ENCODE data around the gene MLH1.
"Not testable (repeated sequence)": the region's sequence is repeated elsewhere in the genome, so short reads cannot be mapped to it uniquely, and the experiment has no call there.

The MLH1 gene

DNA sequence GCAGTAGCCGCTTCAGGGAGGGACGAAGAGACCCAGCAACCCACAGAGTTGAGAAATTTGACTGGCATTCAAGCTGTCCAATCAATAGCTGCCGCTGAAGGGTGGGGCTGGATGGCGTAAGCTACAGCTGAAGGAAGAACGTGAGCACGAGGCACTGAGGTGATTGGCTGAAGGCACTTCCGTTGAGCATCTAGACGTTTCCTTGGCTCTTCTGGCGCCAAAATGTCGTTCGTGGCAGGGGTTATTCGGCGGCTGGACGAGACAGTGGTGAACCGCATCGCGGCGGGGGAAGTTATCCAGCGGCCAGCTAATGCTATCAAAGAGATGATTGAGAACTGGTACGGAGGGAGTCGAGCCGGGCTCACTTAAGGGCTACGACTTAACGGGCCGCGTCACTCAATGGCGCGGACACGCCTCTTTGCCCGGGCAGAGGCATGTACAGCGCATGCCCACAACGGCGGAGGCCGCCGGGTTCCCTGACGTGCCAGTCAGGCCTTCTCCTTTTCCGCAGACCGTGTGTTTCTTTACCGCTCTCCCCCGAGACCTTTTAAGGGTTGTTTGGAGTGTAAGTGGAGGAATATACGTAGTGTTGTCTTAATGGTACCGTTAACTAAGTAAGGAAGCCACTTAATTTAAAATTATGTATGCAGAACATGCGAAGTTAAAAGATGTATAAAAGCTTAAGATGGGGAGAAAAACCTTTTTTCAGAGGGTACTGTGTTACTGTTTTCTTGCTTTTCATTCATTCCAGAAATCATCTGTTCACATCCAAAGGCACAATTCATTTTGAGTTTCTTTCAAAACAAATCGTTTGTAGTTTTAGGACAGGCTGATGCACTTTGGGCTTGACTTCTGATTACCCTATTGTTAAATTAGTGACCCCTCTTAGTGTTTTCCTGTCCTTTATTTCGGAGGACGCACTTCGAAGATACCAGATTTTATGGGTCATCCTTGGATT is at the start of gene MLH1:
MLH1 (plus strand) TSS at position 193 of the 958 bp plus-strand sequence; CDS start at position 223, 30 bp downstream.
- DNase-seq: peak; percentile 91 to 100

- DNase-seq: no peak
Observed at GRCh38 chr3:36943601-36944000, 49.7 kb upstream of the MLH1 start.

DNA sequence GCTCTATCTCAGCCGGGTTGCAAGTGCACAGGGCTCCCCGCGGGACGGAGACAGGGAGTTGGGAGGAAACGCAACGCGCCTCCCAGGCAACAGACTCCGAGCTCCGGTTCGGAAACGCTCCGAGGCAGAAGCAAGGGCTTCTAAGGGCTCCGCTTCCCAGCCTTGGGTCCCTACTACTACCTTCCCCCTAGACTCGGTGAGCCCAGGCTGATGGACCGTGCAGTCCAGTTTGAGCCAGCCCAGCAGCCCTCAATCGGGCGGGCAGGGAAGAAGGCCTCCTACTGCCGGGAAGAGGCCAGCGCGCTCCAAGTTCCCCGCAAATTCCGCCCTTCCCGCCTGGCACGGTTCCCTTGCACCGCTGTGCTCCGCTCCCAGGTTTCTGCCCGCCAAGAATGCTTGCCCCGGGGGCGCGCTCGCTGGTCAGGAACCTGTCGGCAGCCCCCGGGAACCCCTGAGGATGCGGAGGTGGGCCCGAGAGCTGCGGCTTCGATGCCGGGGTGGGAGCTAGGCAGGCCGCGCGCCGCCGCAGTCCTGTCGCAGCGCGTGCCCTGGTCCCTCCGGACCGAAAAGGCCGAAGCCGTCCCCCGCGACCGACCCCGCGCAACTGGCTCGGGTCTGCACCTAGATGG is 49.2 kb upstream of the MLH1 start:
- peak; percentile 5 to 39 for DNase-seq

GRCh38 chr3:36944641-36945270 is 48.6 kb upstream of the MLH1 start, which contains the start of gene TRANK1:
Gene TRANK1 (minus strand): TSS chr3:36945054. CDS start chr3:36944809, 245 bp downstream.
- DNase-seq: peak; percentile 70 to 87

DNA sequence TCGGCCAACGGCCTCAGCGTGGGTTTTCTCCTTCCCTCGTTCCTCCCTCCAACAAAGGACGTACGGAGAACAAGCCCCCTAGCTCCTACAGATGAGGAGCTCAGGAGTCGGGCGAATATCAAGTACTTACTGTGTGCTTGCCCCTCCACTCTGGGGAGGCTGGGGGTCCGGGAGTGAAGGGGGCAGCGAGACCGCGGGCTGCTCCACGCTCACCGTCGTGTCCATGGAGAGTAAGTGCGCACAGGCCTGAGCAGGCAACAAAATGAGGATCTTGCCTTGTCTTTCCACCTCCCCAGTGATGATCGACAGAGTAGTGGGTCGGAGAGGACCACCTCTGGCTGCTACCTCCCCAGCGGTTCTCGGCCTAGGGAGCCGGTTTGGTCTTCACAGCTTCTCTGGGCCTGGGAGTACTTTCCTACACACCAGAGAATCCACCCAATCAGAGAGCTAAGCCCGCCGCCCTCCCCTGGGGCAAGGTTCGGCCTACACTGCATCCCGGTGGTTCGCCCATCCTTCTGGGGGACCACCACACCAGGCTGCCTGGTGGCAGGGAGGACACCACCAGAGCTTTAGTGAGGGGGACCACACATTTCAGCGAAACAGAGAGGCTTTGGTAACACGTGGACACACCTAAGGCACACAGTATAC is 47.9 kb upstream of the MLH1 start:
- no peak for DNase-seq

DNA sequence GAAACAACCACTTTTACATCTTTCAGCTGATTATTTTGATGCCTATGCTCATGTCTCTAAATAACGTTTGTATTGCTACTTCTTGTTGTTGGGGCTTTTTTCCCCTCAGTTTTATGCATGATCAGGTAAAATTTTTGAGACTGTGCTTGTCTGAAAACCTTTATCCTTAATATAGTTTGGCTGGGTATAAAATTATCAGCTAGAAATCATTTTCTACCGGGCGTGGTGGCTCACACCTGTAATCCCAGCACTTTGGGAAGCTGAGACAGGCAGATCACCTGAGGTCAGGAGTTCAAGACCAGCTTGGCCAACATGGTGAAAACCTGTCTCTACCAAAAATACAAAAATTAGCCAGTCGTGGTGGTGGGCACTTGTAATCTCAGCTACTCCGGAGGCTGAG is 45.5 kb upstream of the MLH1 start:
- DNase-seq: not testable (repeated sequence)

DNA sequence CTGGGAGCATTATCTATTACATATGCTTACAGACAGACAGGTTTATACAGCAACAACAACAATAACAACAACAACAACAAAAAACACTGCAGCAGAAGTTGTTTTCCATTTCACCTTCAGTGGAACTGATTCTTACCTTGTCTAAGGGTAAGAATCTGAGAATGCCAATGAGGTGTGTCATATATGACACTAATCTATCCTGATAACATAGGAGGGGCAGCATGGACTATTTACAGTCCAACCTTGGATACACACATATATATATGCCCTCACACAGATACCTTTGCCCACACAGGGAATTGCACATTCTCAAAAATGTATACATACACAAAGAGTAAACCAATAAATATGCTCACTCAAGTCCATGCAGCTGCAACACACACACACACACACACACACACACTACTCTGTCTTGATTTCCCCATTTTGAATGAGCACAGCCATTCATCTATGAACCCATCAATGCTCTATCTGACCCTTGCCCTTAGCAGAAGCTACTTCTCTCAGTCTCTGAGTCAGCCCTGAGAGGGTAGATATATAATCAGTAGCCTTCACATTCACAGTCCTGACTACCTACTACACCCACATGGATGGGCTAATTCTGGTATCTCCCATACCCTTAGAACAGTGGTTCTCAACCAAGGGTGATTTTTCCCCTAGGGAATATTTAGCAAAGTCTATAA is 38.7 kb upstream of the MLH1 start:
- no peak for DNase-seq

- DNase-seq: no peak
Observed at GRCh38 chr3:36956155-36956554, 37.2 kb upstream of the MLH1 start.

DNA sequence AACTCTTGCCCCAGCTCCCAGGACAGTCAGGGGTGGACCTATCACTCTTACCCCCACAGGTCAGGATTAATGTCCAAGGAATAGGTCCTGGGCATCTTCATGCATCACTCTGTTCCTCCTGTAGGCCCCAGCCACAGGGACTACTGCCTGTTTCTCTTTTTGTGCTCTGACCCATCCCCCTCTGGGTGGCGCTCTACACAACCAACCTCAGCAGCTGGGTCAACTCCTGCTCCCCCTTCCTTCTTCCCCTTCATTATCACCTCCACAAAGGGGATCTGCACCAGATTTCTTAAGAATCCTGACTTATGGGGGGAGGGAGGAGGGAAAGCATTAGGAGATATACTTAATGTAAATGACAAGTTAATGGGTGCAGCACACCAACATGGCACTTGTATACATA is 36.3 kb upstream of the MLH1 start:
- DNase-seq: no peak

DNA sequence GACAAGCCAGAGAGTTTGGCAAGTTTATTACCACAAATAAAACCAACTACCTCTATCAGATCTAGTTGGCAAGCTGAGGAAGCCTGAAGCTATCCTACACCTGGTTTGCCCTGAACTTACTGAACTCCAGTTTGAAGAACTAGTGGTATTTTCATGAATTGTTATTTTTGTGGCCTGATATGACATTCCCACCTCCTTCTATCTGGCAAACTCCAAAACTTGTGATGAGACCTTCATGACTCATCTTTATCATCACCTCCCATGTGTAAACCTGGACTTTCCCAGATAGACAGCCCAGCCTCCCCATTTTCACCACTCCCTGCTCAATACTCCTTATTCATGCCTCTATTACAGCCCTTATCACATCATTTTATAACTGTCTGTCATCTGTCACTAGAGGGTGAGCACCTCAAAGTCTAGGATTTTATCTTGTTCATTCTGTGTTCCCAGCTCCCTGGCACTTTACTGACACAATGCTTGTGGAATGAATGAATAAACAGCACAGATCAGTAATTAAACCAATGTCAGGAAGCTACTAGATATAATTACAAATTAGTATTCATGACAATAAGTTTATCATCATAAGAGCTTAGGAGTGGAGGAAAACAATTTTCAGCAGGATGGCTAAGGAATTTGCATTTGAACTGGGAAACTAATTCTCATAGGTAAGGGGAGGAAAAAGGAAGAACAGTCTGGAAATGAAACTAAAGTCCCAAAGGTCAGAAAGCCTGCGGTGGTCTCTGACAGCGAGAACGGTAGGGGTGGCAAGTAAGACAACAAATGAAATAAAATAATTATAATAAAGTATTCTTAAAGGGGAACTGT is 35.2 kb upstream of the MLH1 start:
- DNase-seq: no peak

GRCh38 chr3:36959821-36960220 is 33.5 kb upstream of the MLH1 start:
- no peak for DNase-seq

DNA sequence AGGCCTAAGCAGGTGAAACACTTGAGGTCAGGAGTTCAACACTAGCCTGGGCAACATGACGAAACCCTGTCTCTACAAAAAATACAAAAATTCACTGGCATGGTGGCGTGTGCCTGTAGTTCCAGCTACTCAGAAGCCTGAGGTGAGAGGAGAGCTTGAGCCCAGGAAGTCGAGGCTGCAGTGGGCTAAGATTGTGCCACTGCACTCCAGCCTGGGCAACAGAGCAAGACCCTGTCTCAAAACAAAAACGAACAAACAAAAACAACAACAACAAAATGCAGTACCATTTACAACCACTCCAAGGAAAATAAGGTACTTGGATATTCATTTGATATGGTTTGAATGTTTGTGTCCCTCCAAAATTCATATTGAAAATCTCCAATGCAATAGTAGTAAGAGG is 32.8 kb upstream of the MLH1 start:
- DNase-seq: no peak

DNA sequence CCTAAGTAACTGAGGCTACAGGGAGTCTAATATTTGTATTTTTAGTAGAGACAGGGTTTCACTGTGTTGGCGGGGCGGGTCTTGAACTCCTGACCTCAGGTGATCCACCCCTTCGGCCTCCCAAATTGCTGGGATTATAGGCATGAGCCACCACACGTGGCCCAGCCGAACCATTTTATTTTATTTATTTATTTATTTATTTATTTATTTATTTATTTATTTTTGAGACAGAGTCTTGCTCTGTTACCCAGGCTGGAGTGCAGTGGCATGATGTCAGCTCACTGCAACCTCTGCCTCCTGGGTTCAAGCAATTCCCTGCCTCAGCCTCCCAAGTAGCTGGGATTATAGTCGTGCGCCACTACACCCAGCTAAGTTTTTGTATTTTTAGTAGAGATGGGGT is 30.3 kb upstream of the MLH1 start:
- not testable (repeated sequence) for DNase-seq

DNA sequence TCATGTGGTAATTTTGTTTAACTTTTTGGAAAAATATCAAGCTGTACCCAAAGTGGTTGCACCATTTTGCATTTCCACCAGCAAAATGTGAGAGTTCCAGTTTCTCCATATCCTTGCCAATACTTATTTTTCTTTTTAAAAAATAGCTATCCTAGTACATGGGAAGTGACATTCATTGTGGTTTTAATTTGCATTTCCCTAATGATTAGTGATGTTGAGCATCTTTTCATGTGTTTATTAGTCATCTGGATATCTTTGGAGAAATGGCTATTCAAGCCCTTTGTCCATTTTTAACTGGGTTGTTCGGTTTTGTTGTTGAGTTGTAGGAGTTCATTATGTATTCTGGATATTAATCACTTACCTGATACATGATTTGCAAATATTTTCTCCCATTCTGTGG is 29.0 kb upstream of the MLH1 start:
- DNase-seq: no peak

- DNase-seq: no peak
Observed at GRCh38 chr3:36964817-36965216, 28.5 kb upstream of the MLH1 start.

- DNase-seq: no peak
Observed at GRCh38 chr3:36965440-36965839, 27.9 kb upstream of the MLH1 start.

DNA sequence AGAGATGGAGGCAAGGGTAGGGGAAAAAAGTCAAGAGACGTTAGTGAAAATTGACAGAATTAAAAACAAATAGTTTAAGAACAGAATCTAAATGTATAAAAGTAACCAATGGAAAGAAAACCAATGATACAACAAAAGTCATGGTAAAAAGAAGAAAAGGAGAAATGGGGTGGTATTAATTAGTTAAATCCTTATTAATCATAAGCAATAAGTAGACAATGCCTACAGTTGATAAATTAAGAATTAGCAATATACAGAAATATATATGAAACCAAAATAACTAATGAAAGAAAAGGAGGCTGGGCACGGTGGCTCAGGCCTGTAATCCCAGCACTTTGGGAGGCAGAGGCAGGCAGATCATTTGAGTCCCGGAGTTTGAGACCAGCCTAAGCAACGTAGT is 24.2 kb upstream of the MLH1 start:
- DNase-seq: no peak

DNA sequence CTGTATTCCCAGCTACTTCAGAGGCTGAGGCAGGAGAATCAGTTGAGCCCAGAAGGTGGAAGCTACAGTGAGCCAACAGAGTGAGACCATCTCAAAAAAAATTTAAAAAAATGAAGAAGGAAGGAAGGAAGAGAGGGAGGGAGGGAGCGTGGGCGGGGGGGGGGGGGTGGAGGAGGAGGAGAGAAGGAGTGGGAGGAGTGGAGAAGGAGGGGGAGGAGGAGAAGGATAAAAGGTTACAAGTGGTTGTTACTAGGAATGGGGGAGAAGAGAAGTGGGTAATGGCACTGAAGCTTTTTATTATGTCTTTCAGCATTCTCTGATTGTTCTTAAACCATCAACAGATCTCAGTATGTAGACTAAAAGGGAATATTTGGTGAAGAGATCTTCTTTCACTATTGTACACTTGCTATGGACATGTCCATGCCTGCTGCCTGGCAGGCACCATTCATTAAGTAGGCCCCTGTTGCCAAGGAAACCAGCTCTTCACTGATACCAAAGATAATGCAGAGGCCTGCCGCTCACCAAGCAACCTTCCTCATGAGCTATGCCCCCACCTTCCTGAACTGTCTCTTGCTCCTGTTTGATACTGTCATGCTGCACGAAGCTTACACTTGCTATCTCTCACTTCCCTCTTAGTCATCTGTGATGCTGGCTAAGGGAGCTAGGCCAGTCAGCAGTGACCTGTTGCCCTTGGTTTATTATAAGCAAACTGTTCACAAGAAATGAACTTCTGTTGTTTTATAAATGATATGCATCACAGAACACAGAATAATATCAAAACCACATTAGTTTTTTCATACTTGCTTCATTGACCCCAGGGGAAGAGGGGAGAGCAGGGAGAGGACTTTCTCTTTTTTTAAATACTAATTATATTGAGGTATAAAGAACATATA is 23.5 kb upstream of the MLH1 start:
- peak in 1 of 2 experiments; percentile 33 for DNase-seq

- DNase-seq: no peak
Observed at GRCh38 chr3:36972163-36972562, 21.2 kb upstream of the MLH1 start.

DNA sequence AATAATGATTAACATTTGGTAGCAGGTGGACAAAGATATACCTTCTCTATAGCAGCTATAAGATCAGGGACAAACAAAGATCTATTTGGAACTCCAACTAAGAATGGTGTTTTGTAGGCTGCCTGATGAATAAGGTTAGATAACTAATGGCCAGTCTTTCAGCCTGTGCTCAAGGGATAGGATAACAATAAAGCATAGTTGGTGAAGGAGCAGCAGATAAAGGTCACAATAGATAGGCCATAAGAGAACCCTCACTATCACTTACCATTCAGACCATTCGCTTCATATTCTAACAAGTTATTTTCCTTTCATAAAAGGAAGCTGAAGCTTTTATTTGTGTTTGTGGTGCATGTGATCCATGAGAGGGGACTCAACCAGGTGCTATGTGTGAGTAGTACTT is 20.2 kb upstream of the MLH1 start:
- no peak for DNase-seq
